IPS-NIHi7 (cell line): ENCODE measurements around the gene ZC3H7B.
"Not testable (repeated sequence)": the region's sequence is repeated elsewhere in the genome, so short reads cannot be mapped to it uniquely, and the experiment has no call there.

Experiments used
- DNase-seq: peaks from one replicate; pipeline ENCODE4 v3.0.0; 2012; ENCODE audit warnings: mixed read lengths; ENCODE audit errors: extremely low spot score

Gene ZC3H7B, protein sequence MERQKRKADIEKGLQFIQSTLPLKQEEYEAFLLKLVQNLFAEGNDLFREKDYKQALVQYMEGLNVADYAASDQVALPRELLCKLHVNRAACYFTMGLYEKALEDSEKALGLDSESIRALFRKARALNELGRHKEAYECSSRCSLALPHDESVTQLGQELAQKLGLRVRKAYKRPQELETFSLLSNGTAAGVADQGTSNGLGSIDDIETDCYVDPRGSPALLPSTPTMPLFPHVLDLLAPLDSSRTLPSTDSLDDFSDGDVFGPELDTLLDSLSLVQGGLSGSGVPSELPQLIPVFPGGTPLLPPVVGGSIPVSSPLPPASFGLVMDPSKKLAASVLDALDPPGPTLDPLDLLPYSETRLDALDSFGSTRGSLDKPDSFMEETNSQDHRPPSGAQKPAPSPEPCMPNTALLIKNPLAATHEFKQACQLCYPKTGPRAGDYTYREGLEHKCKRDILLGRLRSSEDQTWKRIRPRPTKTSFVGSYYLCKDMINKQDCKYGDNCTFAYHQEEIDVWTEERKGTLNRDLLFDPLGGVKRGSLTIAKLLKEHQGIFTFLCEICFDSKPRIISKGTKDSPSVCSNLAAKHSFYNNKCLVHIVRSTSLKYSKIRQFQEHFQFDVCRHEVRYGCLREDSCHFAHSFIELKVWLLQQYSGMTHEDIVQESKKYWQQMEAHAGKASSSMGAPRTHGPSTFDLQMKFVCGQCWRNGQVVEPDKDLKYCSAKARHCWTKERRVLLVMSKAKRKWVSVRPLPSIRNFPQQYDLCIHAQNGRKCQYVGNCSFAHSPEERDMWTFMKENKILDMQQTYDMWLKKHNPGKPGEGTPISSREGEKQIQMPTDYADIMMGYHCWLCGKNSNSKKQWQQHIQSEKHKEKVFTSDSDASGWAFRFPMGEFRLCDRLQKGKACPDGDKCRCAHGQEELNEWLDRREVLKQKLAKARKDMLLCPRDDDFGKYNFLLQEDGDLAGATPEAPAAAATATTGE

DNA sequence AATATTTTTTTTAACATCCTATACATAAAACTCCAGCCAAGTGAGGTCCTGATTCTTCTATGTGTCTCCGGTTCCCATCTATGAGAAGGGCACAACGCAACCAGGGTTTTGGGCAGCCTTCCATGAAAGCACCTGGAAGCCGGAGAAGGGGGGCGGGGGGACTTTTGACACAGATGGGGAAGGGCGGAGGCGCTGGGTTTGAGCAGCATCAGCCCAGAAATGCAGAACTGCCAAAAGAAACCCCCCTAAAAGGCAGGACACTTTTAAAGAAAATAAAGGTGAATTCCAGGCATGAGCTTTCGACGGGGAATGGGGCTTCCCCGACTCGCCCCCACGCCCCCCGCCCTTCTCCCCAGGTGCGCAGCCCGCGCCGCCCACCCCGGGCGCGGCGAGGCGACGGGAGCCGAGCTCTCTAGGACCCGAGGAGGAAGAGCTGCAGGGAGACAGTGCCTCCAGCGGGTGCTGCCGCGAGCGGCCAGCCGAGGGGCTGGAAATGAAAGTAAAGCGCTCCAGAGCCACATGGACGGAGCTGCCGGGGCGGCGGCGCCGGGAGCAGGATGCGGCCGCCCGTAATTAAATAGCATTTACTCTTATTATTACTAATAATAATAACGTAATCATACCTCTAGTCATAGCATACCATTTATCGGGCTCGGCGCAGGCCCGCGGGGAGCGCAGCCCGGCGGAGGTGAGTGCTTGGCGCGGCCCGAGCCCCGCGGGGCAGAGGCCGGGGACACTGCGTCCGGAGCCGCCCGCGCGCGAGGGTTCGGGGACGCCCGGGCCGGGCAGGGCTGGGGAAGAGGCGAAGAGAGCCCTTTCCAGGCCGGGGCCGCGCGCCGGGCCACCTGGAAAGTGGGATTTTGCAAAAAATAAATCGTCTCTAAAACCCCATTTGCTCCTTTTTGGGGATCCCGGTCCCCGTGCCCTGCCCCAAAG, at the start of gene ZC3H7B:
TSS of gene ZC3H7B (plus strand) at position 441 of the 936 bp plus-strand sequence. CDS start 19,136 bp downstream, outside the sequence.
- DNase-seq, result peak; percentile 95

DNA sequence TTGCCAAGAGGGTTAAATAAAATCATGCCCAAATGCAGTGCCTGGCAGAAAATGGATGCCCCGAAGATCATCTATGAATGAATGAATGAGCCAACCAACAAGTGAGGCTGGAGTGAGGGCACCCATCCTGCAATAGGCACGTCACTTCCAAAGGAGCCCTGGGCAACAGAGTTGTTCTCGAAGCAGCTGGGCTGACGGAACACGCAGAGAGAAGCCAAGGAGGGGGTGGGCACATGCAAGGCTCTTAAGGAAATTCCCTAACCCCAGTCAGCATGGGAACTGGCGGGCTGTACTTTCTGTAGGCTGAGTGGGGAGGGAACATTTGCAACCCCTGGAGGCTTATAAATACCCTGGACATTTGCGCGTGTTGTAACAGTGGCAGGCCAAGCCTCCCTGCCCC, 49.0 kb upstream of the ZC3H7B start:
- DNase-seq, result no peak

DNA sequence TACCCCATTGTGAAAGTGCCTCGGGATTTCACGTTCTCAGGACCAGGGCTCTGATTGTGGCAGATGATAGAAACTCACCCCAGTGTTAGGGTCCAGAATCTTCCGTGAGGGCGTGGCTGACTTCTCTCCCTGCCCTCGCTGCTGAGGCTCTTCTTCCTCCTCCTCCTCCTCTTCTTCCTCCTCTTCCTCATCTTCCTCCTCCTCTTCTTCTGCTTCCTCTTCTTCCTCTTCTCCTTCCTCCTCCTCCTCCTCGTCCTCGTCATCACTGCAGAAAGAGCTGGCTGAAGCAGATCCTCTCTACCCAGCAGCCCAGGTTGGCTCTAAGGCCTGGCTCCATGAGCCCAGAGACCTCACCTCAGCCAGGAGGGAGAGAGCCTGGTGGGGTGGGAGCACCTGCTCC, 47.1 kb upstream of the ZC3H7B start:
- no peak for DNase-seq

DNA sequence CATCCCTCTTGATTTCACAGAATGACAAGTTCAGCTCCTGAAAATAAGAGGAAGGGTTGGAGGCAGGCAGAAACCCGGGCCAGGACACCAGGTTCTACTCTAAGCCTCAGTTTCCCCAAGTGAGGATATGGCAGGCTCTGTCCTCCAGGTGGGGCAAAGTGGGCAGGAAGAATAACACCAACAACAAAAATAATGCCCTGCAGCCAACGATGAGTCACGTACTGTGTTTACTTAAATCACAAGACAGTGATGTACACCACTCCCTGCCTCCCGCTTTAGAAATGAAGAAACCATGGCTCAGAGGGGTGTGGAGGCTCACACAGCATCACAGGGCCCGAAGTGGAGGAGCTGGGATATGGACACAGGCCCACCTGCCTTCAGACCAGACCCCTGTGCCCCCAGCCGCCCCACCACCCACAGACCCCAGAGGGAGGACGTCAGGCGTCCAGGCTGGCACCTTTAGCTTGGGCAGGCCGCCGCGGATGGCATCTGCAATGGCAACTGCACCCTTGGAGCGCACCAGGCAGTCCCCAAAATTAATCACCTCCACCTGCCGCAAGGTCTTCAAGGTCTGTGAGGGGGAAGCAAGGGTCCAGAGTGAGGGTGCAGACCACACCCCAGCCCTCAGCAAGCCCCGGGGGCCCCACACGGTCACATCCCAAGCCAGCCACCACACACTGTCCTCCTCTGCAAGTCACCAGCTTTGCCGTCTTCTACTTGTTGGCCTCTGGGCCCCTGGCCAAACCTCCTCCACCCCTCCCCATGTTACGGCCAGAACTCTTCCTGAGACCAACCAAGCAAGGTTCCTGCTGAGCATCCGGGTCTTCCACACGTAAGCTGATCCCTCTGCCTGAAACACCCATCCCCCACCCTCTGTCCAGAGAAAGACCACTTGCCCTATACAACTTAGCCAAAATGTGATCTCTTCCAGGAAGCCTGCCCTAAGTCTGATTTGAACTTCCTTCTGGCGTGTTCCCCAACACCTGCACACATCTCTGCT, 44.8 kb upstream of the ZC3H7B start:
- DNase-seq, result peak; percentile 56

DNA sequence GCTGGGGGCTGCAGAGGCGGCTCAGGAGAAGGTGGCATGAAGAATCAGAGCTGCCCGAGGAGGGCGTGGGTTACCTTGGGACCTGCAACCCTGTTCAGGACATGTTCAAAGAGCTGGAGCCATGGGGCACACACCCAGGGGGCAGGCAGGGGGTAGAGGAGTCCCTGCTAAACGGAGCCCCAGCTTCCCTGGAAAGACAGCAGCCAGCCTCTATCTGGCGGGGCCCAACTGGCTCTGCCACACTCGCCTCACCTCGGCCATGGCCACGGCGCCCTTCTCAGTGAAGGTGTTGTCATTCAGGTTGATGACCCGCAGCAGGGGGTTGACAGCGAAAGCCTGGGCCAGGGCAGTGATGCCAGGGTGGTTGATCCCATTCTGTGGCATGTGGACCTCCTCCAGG, 43.6 kb upstream of the ZC3H7B start:
- DNase-seq, result no peak

DNA sequence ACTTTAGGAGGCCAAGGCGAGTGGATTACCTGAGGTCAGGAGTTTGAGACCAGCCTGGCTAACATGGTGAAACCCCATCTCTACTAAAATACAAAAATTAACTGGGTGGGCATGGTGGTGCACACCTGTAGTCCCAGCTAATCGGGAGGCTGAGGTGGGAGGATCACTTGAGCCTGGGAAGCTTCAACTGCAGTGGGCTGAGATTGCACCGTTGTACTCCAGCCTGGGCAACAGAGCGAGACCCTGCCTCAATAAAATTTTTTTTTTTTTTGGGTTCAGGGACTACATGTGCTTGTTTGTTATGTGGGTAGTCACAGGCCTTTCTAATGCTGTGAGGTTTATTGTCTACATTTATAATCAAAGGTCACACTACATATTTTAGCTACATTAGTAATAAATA, 41.6 kb upstream of the ZC3H7B start:
- not testable (repeated sequence) for DNase-seq

DNA sequence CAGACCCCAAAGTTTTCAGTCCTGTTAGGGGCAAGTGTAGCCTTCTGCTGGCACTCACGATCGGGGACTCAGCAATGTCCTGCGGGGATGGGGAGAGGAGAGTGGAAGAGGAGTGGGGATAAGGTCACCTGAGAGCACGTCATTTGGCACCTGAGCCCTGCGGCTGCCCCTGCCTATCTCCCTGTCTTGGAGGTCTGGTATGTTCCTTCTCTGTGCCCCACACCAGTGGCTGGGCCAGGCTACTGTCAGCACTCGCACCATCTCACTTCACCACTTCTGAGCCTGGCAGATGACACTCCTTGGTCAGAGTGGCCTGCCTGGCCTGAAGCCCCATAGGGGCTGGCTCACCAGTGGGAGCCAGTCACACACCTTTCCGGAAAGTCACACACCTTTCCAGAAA, 40.5 kb upstream of the ZC3H7B start:
- no peak for DNase-seq

DNA sequence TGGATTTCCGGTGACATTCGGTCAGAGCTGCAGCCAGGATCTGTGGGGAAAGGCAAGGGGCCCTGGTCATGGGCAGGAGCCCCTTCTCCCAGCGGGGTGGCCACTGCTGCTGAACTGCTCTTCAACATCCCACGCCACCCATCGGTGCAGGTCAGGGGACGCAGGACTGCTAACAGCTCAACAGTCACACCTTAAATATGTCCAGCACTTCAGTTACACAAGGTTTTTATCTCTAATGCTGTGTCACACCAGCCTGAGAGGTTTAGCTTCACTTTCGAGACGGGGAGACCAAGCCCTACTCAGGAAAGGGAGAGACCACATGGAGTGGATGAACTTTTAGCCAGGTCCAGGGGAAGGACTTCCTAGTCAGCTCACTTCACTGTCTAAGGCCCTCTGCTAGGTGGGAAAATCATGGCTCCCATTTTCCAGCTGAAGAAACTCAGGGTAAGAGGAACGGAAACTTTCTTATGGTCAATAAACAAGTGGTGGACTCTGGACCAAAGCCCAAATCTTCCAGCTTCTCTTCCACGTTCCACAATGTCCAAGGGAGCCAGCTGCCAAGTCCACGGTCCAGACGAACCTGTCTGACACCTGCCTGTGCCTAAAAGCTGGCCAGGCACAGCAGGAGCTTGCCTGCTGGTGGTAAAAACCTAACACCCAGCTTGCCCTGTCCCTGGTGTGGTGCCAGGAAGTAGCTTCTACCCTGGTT, 39.6 kb upstream of the ZC3H7B start:
- no peak for DNase-seq

DNA sequence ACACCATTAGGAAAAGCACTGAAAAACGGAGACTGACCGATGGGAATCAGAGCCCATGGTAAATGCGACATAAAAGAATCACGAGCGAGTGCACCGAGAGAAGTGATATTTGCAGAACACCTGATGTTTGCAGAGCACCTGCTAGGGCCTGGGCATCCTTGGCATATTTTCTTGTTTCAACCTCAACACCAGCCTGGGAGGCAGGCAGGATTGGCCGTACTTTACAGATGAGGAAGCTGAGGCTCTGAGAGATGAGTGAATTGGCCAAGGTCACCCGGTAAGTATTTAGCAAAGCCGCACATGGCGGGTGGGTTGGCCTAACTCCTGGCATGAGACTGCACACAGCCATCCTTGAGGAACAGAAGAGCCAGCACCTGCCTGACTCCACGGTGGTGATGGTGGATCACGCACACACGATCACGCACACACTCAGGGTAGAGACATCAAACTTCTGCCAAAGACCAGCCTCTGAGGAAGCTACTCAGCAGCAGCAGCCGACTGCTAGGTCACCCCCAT, 39.0 kb upstream of the ZC3H7B start:
- no peak for DNase-seq

DNA sequence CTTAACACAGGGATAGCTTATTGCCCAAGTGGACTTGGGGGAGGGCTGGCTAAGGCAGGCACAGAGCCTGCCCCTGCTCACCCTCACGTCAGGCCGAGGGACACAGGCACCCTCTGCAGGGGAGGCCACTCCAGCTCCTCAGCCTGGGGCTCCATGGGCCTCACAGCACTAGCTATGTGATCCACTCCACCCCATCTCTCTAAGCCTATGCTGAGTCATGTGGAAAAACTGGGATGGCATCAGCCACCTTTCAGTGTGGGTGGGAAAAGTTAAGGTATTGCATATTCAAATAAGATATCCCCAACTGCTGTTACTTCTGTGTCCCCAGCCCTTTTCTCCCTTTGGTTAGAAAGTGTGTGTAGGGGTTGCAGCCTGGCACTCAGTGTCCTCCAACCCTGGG, 37.6 kb upstream of the ZC3H7B start:
- DNase-seq, result no peak

DNA sequence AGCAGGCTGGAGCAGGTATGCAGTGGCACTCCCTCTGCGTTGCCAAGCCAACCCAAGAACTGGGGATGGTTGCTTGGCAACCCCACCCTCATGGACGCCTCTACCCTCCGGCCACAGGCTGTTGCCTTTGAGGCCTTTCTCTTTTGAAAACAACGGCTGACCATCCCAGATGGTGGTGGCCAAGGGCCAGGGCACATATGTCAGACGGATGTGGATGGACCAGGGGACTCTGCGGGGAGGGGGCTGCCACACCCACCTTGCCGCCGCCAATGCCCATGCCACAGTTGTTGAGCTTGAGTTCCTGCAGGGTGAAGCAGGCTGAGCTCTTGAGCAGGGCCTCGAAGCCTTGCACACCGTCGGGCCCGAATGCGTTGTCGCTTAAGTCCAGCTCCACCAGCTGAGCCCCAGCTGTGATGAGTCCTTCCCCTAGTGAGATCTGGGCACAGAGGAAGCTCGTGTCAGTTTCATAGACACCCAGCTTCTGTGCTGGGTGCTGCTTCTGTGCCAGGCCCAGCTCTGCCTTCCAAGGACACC, 36.9 kb upstream of the ZC3H7B start:
- no peak for DNase-seq

DNA sequence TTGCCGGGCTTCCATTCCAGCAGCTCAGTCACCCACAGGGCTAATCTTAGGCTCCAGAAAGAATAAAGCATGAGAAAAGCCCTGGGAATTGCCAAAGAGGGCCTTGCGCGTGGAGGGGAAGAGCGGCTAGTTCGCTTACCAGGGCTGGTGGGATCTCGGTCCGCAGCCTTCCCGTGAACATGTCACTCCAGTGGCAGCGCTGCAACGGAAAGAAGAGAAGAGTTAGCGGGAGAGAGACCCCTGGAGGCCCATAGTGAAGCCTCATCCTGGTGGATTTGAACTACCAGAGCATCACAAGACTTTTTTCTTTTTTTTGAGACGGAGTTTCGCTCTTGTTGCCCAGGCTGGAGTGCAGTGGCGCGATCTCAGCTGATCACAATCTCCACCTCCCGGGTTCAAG, 33.4 kb upstream of the ZC3H7B start:
- DNase-seq, result no peak

DNA sequence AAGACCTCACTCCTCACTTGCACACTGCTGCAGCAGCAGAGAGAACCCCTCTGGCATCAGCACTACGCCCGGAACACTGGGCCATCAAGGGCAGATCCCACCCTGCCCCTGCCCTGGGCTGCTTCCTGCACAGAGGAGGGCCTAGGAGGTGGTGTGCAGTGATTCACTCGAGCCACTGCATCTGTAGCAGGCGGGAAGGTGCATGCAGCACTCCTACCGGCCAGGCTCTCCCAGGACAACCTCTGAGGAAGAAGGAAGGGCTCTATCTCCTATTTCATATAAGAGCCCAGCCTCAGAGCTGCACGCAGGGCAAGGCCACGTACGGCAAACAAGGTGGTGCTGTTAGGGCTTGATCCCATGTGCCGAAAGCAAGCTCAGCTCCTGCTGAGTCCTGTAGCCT, 29.5 kb upstream of the ZC3H7B start:
- DNase-seq, result no peak

DNA sequence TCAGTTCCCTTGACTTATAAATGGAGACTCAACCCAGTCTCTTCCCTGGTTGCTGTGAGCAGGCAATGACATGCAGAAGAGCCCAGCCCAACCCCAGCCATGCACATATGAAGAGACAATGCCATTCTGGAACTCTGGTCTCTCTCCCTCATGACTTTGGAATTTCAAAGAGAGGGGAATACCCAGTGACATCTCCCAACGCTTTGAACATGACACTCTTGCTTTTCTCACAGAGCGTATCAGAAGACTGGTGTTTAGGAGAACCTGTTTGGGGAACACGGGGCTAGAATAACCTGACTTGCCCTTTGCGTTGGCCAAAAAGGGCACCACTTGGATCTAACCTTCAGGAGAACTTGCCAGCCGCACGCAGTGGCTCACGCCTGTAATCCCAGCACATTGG, 28.2 kb upstream of the ZC3H7B start:
- DNase-seq, result no peak

DNA sequence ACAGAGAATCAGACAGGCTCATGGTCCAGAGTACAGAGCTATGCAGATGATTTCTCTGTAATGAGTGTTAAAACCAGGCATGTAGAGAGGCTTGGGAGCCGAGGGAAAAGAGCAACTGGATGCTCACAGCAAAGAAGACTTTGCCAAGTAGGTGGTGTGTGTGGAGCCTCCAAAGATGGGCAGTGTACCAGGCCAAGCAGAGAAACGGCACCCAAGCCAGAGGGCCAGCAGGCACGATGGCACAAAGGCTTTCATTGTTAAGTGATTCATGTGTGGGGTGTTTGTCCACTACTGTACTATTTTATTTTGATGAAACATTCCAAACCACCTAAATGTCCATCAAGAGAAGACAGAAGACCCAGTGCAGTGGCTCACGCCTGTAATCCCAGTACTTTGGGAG, 26.5 kb upstream of the ZC3H7B start:
- DNase-seq, result no peak

DNA sequence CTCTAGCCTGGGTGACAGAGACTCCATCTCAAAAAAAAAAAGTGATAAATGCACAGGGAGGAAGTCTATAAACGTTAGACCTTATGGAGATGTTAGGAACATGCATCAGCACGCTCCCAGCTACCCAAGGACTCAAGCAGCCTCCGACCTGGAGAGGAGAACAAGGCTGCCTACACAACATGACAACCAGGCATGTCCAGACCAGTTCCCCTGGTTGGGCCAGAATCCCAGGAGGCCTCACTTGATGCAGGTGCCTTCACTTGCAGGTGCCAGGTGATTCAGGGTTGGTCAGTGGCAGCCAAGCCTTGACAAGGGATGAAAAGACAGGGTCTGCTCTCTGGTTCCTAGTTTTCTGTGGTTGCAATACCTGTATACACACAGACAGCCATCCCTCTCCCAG, 21.3 kb upstream of the ZC3H7B start:
- DNase-seq, result no peak

DNA sequence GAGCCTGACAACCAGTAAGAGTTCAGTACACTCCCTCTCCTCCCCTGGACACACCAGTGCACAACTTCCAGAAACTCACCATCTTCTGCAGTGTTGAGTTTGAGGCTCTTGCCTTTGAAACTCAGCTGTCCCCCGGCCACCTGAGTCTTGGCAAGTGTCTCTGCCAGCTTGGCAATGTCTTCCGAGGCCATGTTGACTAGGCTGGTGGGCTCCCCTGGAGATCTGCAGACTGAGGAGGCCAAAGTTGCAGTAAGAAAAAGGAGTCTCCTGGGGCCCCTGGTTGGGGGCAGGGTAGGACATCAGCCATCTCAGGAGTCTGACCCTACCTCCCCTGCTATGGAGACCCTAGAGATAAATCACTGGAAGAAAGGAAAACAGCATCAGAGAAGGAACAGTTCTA, 20.5 kb upstream of the ZC3H7B start:
- no peak for DNase-seq

DNA sequence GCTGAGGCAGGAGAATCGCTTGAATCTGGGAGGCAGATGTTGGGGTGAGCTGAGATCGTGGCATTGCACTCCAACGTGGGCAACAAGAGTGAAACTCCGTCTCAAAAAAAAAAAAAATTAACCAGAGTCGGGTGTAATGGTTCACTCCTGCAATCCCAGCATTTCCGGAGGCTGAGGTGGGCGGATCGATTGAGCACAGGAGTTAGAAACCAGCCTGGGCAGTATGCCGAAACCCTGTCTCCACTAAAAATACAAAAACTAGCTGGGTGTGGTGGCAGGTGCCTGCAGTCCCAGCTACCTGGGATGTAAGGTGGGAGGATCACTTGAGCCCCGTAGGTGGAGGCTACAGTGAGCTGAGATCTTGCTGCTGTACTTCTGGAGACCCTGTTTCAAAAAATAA, 16.9 kb upstream of the ZC3H7B start:
- no peak for DNase-seq

DNA sequence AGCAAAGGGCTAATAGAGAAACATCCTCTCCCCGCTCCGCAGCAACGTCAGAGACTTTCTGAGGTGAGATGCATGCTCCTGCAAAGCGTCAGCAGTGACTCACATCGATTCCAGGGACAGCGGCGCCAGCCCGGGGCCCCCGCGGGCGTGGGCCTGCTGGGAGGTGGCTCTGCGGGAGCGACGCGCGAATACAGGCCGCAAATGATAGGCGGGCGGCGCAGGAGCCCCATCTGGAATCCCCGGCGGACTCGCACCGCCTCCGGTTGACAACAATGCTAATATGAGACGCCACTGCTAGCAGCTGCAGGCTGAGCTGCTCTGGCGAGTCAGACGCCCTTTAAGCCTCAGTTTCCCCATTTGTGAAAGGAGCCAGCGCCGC, 15.9 kb upstream of the ZC3H7B start:
- DNase-seq, result peak; percentile 76
